ENCODE results near the gene AUTS2.
A peak's percentile ranks its signal among the peaks of the same experiment; 100 is the strongest.

The AUTS2 gene

GRCh38 chr7:70773406-70773805, 1175.1 kb downstream of the AUTS2 start:
- H3K27ac ChIP-seq (ENCODE audit: low read depth, low read length), result no peak overlapping the region
- H3K9me3 ChIP-seq (ENCODE audit: insufficient read depth, low read length), result no peaks in the 10 kb centered on the region
- no peak overlapping the region for H3K4me2 ChIP-seq (ENCODE audit: low read depth, low read length, poor library complexity, severe bottlenecking)
- H2AFZ ChIP-seq (ENCODE audit: low read depth, low read length, severe bottlenecking), result no peak overlapping the region
- H3K9me2 ChIP-seq (replicated peaks; ENCODE audit: insufficient read depth, low read length), result no peaks in the 10 kb centered on the region
- no peaks in the 10 kb centered on the region; the same call in 1 of the 2 replicates for H3K36me3 ChIP-seq (ENCODE audit: low read length)
- TF ChIP-seq EZH2phosphoT487 (conservative IDR thresholded peaks at IDR 0.05; ENCODE audit: low read length) (no peak), CTCF (IDR thresholded peaks at IDR 0.05; ENCODE audit: insufficient read depth, low read length, poor library complexity, severe bottlenecking) (no peak)
- no peaks in the 10 kb centered on the region for H3F3A ChIP-seq (ENCODE audit: insufficient read depth)
- H3K4me3 ChIP-seq (ENCODE audit: insufficient read depth, low read length, poor library complexity, severe bottlenecking), result no peak overlapping the region
- H4K20me1 ChIP-seq (ENCODE audit: low read depth, low read length), result no peaks in the 10 kb centered on the region
- H3K27me3 ChIP-seq (ENCODE audit: low read length), result no peaks in the 10 kb centered on the region
- no peak overlapping the region for H3K9ac ChIP-seq (ENCODE audit: low read length)
- H3K79me2 ChIP-seq (ENCODE audit: insufficient read depth, low read length), result no peaks in the 10 kb centered on the region

- H4K20me1 ChIP-seq (ENCODE audit: low read depth, low read length), result no peaks in the 10 kb centered on the region
- H3K27me3 ChIP-seq (ENCODE audit: low read length), result no peaks in the 10 kb centered on the region
- H3F3A ChIP-seq (ENCODE audit: insufficient read depth), result no peaks in the 10 kb centered on the region
- no peak overlapping the region for H3K4me3 ChIP-seq (ENCODE audit: insufficient read depth, low read length, poor library complexity, severe bottlenecking)
- H2AFZ ChIP-seq (ENCODE audit: low read depth, low read length, severe bottlenecking), result no peak overlapping the region
- H3K4me2 ChIP-seq (ENCODE audit: low read depth, low read length, poor library complexity, severe bottlenecking), result no peak overlapping the region
- H3K27ac ChIP-seq (ENCODE audit: low read depth, low read length), result no peak overlapping the region
- H3K9me3 ChIP-seq (ENCODE audit: insufficient read depth, low read length), result no peaks in the 10 kb centered on the region
- H3K79me2 ChIP-seq (ENCODE audit: insufficient read depth, low read length), result no peaks in the 10 kb centered on the region
- no peak for TF ChIP-seq EZH2phosphoT487 (conservative IDR thresholded peaks at IDR 0.05; ENCODE audit: low read length)
- TF ChIP-seq CTCF (IDR thresholded peaks at IDR 0.05; ENCODE audit: insufficient read depth, low read length, poor library complexity, severe bottlenecking), result no peak
- no peaks in the 10 kb centered on the region; the same call in 1 of the 2 replicates for H3K36me3 ChIP-seq (ENCODE audit: low read length)
- H3K9ac ChIP-seq (ENCODE audit: low read length), result no peak overlapping the region
- H3K9me2 ChIP-seq (replicated peaks; ENCODE audit: insufficient read depth, low read length), result no peaks in the 10 kb centered on the region
Observed at GRCh38 chr7:70774950-70775527, 1176.8 kb downstream of the AUTS2 start.

- Histone ChIP-seq H3K4me2 (ENCODE audit: low read depth, low read length, poor library complexity, severe bottlenecking) (no peak overlapping the region), H3K4me3 (ENCODE audit: insufficient read depth, low read length, poor library complexity, severe bottlenecking) (no peak overlapping the region), H3K9ac (ENCODE audit: low read length) (no peak overlapping the region), H3K27ac (ENCODE audit: low read depth, low read length) (no peak overlapping the region), H4K20me1 (ENCODE audit: low read depth, low read length) (no peaks in the 10 kb centered on the region), H3K9me2 (replicated peaks; ENCODE audit: insufficient read depth, low read length) (no peaks in the 10 kb centered on the region), H3K27me3 (ENCODE audit: low read length) (no peaks in the 10 kb centered on the region), H2AFZ (ENCODE audit: low read depth, low read length, severe bottlenecking) (no peak overlapping the region), H3F3A (ENCODE audit: insufficient read depth) (no peaks in the 10 kb centered on the region), H3K79me2 (ENCODE audit: insufficient read depth, low read length) (no peaks in the 10 kb centered on the region), H3K36me3 (ENCODE audit: low read length) (no peaks in the 10 kb centered on the region; the same call in 1 of the 2 replicates), H3K9me3 (ENCODE audit: insufficient read depth, low read length) (no peaks in the 10 kb centered on the region)
- TF ChIP-seq CTCF (IDR thresholded peaks at IDR 0.05; ENCODE audit: insufficient read depth, low read length, poor library complexity, severe bottlenecking), result peak; percentile 25
- TF ChIP-seq EZH2phosphoT487 (conservative IDR thresholded peaks at IDR 0.05; ENCODE audit: low read length), result no peak
Observed at GRCh38 chr7:70775570-70776156, 1177.4 kb downstream of the AUTS2 start.

Measured in SU-DHL-6 (cell line).